NB4 (cell line): ENCODE results near the gene ZNF618.

Experiments
- DNase-seq: peaks from one replicate; pipeline ENCODE4 v3.0.0; 2010; ENCODE audit warnings: low read depth
- H3K4me3 ChIP-seq: one replicate; pipeline ENCODE4 v1.5.1; 2011; ENCODE audit warnings: mild to moderate bottlenecking, low read depth, low read length, moderate library complexity
- CTCF ChIP-seq: IDR thresholded peaks from one replicate; pipeline ENCODE4 v1.5.1; 2012; ENCODE audit warnings: low read depth, low read length
- MYC ChIP-seq: IDR thresholded peaks from 2 replicates; pipeline ENCODE4 v1.6.1; 2011; ENCODE audit warnings: low read depth, low read length
- POLR2A ChIP-seq: IDR thresholded peaks from 2 replicates; pipeline ENCODE4 v1.6.1; 2011; ENCODE audit warnings: mild to moderate bottlenecking; ENCODE audit not compliant: insufficient read length; ENCODE audit errors: extremely low read depth
- TF ChIP-seq, protein P1 (sequence below): IDR thresholded peaks from 2 replicates; pipeline ENCODE4 v1.6.1; 2011; ENCODE audit warnings: low read depth, low read length

ZNF618 gene

DNA sequence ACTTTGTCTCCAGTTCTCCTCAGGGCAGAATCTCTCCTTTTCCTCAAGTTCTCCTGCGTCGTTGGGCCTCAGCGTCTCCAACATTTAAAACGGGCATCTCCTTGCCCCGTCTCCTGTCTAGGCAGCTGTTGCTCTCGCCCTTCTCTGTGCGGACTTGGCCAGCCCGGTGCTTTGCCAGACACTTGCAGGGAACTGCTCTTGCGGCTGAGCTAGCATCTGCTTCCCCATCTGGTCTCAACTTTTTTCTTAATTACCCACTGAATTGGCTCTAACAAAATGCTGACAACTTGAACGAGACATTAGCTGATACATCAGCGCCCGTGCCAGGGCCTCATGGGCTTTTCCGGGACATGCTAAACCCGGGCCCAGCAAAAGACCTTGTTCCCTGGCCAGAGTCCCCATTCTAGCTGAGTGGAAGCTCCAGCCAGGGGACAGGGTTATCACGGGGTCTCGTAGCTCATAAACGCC lies 25.1 kb downstream of the ZNF618 start:
- no peak for DNase-seq
- TF ChIP-seq, protein P1, sequence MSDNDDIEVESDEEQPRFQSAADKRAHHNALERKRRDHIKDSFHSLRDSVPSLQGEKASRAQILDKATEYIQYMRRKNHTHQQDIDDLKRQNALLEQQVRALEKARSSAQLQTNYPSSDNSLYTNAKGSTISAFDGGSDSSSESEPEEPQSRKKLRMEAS: no peak
- TF ChIP-seq POLR2A: no peak
- no peak for TF ChIP-seq CTCF
- no peak for TF ChIP-seq MYC
- H3K4me3 ChIP-seq: no peak overlapping the region

DNA sequence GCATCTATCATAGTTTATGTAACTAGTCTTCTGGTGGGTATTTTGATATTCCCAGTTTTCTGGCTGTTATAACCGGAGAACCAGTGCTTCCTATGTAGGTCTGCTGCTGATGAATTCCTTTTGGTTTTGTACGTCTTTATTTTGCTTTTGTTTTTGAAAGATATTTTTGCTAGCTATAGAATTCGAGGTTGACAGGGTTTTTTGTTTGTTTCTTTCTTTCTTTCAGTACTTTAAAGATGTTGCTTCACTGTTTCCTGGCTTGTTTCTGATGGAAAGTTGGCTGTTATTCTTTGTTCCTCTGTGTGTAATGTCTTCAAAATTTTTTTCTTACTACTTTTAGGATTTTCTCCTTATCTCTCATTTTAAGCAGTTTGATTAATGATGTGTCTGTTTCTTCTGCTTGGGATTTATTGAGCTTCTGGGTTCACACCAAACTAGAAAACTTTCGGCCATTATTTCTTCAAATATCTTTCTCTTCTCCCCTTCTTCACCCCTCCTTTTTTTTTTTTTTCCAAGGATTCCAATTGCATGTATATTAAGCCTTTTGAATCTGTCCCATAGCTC lies 27.5 kb downstream of the ZNF618 start:
- DNase-seq: no peak
- H3K4me3 ChIP-seq: no peak overlapping the region
- TF ChIP-seq, protein P1: no peak
- no peak for TF ChIP-seq POLR2A
- TF ChIP-seq CTCF: no peak
- TF ChIP-seq MYC: no peak

DNA sequence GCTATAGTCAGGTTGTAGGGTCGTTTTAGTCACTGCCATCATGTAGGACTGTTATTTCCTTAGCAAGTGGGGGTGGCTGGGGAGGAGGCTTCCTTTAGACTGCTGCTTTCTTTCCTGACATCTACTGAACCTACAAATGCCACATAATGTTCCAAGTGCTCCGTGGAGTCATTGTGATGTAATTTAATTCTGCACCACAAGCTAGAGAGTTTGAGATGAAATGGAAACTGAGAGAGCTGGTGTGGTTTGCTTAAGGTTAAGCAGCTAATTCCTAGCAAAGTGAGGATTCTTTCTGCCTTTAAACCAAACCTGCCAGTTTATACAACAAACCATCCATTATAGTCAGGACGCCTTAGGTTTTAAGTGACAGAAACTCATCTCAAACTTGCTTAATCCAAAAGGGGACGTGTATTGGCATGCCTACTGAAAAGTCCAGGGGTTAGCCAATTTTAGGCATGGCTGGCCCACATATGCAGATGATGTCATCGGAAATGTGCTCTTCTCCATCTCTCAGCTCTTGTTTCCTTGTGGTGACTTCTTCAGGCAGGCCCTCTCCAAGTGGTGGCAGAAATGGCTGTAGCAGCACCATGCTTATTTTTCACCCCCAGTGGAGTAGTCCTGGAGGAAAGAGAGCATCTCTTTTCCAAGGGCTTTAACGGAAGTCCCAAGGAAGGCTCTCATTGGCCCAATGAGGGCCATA lies 30.5 kb downstream of the ZNF618 start:
- DNase-seq: no peak
- no peak overlapping the region for H3K4me3 ChIP-seq

DNA sequence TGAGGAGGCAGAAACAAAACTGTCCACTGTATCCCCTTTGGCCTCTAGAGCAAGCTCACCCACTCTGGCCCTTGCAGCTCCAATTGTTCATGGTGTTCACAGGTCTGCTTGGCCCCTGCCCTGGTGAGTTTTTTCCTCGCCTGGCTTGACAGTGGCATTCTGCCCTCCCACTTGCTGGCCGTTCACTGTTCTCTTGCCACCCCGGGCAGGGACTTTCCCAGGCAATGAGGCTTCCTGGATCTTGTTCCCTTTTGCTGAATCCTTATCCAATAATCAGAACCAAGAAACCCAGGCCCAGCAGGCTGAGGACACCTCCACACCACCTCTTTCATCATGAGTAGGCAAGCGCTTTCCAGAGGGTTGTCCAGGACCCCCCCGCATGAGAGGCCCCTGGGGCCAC lies 31.2 kb downstream of the ZNF618 start:
- DNase-seq: no peak
- H3K4me3 ChIP-seq: no peak overlapping the region
- no peak for TF ChIP-seq CTCF
- TF ChIP-seq, protein P1: no peak
- no peak for TF ChIP-seq POLR2A
- TF ChIP-seq MYC: no peak

More for the DNA sequence above, 30.5 kb downstream of the ZNF618 start:
- TF ChIP-seq POLR2A (no peak), CTCF (no peak), MYC (no peak)
- TF ChIP-seq, protein P1: no peak

GRCh38 chr9:113909421-113909820 lies 33.3 kb downstream of the ZNF618 start:
- no peak for DNase-seq
- H3K4me3 ChIP-seq: no peak overlapping the region
- TF ChIP-seq MYC (no peak), POLR2A (no peak), CTCF (no peak)
- TF ChIP-seq, protein P1: no peak
